H1 (cell line): ENCODE measurements around the gene NFKBIZ. TPM values are rescaled to one million over a fixed set of nuclear protein-coding genes. Genes with fewer than 3 reads are reported as not detected.

Experiments used
- ATF3 ChIP-seq: IDR thresholded peaks from 2 replicates; pipeline ENCODE4 v1.6.1; 2011; ENCODE audit warnings: low read depth, mild to moderate bottlenecking, low read length; ENCODE audit not compliant: insufficient read depth
- BRCA1 ChIP-seq: IDR thresholded peaks from 2 replicates; pipeline ENCODE4 v1.6.1; 2012; ENCODE audit warnings: low read depth, low read length, improper control_type of control experiment
- GTF2F1 ChIP-seq: IDR thresholded peaks from 2 replicates; pipeline ENCODE4 v1.6.1; 2012; ENCODE audit warnings: low read depth, low read length, improper control_type of control experiment, borderline replicate concordance
- KDM5A ChIP-seq: fragments of 200-600 bp; IDR thresholded peaks from 2 replicates; pipeline ENCODE4 v1.7.1; 2012; ENCODE audit warnings: mild to moderate bottlenecking, low read length, inconsistent platforms, mixed read lengths
- ZNF274 ChIP-seq: IDR thresholded peaks from 2 replicates; pipeline ENCODE4 v1.7.0; 2012; ENCODE audit warnings: low read length, borderline replicate concordance; ENCODE audit errors: extremely low read depth
- polyA plus RNA-seq, 7 experiments: library from polyadenylated mRNA; depleted of rRNA in 3 of 7; stranded (reverse) in 5 of 7; unstranded in 2 of 7; fragments of >200 nt in 5 of 7; fragments of 200-250 nt in 2 of 7; gene quantifications; 1 replicate in 5 of 7; 2 replicates in 1 of 7; 4 replicates in 1 of 7; pipeline versions ENCODE4 v1.2.1 to v1.2.3, GENCODE V29; 2011 to 2013; ENCODE audit warnings: missing spikeins in 2 of 7, mixed read lengths in 2 of 7
- total RNA-seq: library from RNA; stranded (reverse); fragmentation: NEBNext Ultra II Directional; extraction: Animal tissue kit (Norgen Biotek cat#: 25700); gene quantifications from 2 replicates; pipeline ENCODE4 v1.2.1, GENCODE V29; 2021

Gene NFKBIZ
- total and polyA plus RNA-seq, 2 of the 8 experiments (the other 6 are each of a cell fraction or from before 2014, with no cell fraction given) = 7.2 to 24.5 TPM

GRCh38 chr3:101861212-101861788 is 12.0 kb downstream of the NFKBIZ start (continued):
- TF ChIP-seq ZNF274 (no peak), GTF2F1 (no peak), KDM5A (no peak), BRCA1 (no peak), ATF3 (no peak)
